HepG2 (cell line): ENCODE measurements around the gene CCDC183. TPM values are rescaled to one million over a fixed set of nuclear protein-coding genes. Genes with fewer than 3 reads are reported as not detected.

Experiments
- EEA1 ChIP-seq: sonication (generic); formaldehyde crosslinking; IDR thresholded peaks from 2 replicates; pipeline ENCODE4 v1.5.1; 2020; ENCODE audit warnings: mild to moderate bottlenecking, missing genetic modification reagents, borderline replicate concordance
- HINFP ChIP-seq: sonication (generic); formaldehyde crosslinking; IDR thresholded peaks from 2 replicates; pipeline ENCODE4 v1.4.0; 2020; ENCODE audit warnings: low read depth, mild to moderate bottlenecking, missing genetic modification reagents
- IRF2 ChIP-seq: IDR thresholded peaks from 2 replicates; pipeline ENCODE4 v1.6.1; 2018; ENCODE audit warnings: missing genetic modification reagents, missing compliant biosample characterization
- NONO ChIP-seq, 2 experiments: fragments of 450-650 bp in 1 of 2; sonication (generic) in 1 of 2; formaldehyde crosslinking in 1 of 2; IDR thresholded peaks in 1 of 2; conservative IDR thresholded peaks in 1 of 2; 2 replicates each; pipeline versions ENCODE4 v1.6.1 to v1.8.0; 2017 to 2022; ENCODE audit warnings: mild to moderate bottlenecking in 1 of 2, missing genetic modification reagents in 1 of 2, moderate library complexity in 1 of 2
- POLR2AphosphoS5 ChIP-seq: IDR thresholded peaks from 2 replicates; pipeline ENCODE4 v1.6.1; 2012; ENCODE audit warnings: low read depth, low read length
- SPEN ChIP-seq: sonication (generic); formaldehyde crosslinking; IDR thresholded peaks from 2 replicates; pipeline ENCODE4 v1.5.1; 2020; ENCODE audit warnings: low read depth, mild to moderate bottlenecking, missing genetic modification reagents
- ZFP41 ChIP-seq: sonication (generic); formaldehyde crosslinking; IDR thresholded peaks from 2 replicates; pipeline ENCODE4 v1.4.0; 2020; ENCODE audit warnings: mild to moderate bottlenecking, missing genetic modification reagents, borderline replicate concordance
- ZHX2 ChIP-seq, 2 experiments: sonication (generic) in 1 of 2; formaldehyde crosslinking in 1 of 2; IDR thresholded peaks; 2 replicates each; pipeline versions ENCODE4 v1.6.1 to v1.9.0; 2014 to 2022; ENCODE audit warnings: antibody characterized with exemption in 1 of 2, borderline replicate concordance in 1 of 2, inconsistent platforms in 1 of 2, low read depth in 1 of 2, missing genetic modification reagents in 1 of 2
- ZNF557 ChIP-seq: sonication (generic); formaldehyde crosslinking; IDR thresholded peaks from 2 replicates; pipeline ENCODE4 v1.4.0; 2020; ENCODE audit warnings: missing genetic modification reagents
- ZNF577 ChIP-seq: sonication (generic); formaldehyde crosslinking; IDR thresholded peaks from 2 replicates; pipeline ENCODE4 v1.4.0; 2020; ENCODE audit warnings: mild to moderate bottlenecking, low read depth, missing genetic modification reagents, borderline replicate concordance
- ZNF607 ChIP-seq: sonication (generic); formaldehyde crosslinking; IDR thresholded peaks from 2 replicates; pipeline ENCODE4 v1.5.1; 2020; ENCODE audit warnings: missing genetic modification reagents, mild to moderate bottlenecking, borderline replicate concordance
- ZNF747 ChIP-seq: sonication (generic); formaldehyde crosslinking; IDR thresholded peaks from 2 replicates; pipeline ENCODE4 v1.8.1; 2023; ENCODE audit warnings: missing genetic modification reagents, mild to moderate bottlenecking, borderline replicate concordance
- ZSCAN20 ChIP-seq: sonication (generic); formaldehyde crosslinking; IDR thresholded peaks from 2 replicates; pipeline ENCODE4 v1.4.0; 2020; ENCODE audit warnings: missing genetic modification reagents, mild to moderate bottlenecking, borderline replicate concordance
- polyA plus RNA-seq, 8 experiments: library from polyadenylated mRNA; depleted of rRNA in 3 of 8; stranded (reverse) in 7 of 8; unstranded in 1 of 8; fragments of >200 nt; fragmentation: Illumina TruSeq in 4 of 8; extraction: Trizol in 4 of 8; gene quantifications; 2 replicates each; pipeline versions ENCODE4 v1.2.1 to v1.2.3, GENCODE V29; 2011 to 2016; ENCODE audit warnings: low read depth in 4 of 8, missing spikeins in 1 of 8, mixed read lengths in 1 of 8; ENCODE audit not compliant: insufficient read depth in 1 of 8
- total RNA-seq, 5 experiments: library from RNA; depleted of rRNA; stranded (reverse); fragments of >200 nt; fragmentation: Illumina TruSeq; extraction: Trizol; gene quantifications; 2 replicates each; pipeline ENCODE4 v1.2.3, GENCODE V29; 2016; ENCODE audit warnings: low read depth in 1 of 5
- TF ChIP-seq, protein P1 (sequence below): sonication (generic); formaldehyde crosslinking; IDR thresholded peaks from 2 replicates; pipeline ENCODE4 v1.4.0; 2020; ENCODE audit warnings: missing genetic modification reagents; ENCODE audit errors: not compliant biosample characterization
- TF ChIP-seq, protein P2 (sequence below): sonication (generic); formaldehyde crosslinking; IDR thresholded peaks from 2 replicates; pipeline ENCODE4 v1.8.0; 2022; ENCODE audit warnings: mild to moderate bottlenecking, missing genetic modification reagents

Gene CCDC183
- total and polyA plus RNA-seq, 2 of the 13 experiments (the other 11 are each of a cell fraction or from before 2014, with no cell fraction given), result 5.0 to 66.4 TPM

DNA sequence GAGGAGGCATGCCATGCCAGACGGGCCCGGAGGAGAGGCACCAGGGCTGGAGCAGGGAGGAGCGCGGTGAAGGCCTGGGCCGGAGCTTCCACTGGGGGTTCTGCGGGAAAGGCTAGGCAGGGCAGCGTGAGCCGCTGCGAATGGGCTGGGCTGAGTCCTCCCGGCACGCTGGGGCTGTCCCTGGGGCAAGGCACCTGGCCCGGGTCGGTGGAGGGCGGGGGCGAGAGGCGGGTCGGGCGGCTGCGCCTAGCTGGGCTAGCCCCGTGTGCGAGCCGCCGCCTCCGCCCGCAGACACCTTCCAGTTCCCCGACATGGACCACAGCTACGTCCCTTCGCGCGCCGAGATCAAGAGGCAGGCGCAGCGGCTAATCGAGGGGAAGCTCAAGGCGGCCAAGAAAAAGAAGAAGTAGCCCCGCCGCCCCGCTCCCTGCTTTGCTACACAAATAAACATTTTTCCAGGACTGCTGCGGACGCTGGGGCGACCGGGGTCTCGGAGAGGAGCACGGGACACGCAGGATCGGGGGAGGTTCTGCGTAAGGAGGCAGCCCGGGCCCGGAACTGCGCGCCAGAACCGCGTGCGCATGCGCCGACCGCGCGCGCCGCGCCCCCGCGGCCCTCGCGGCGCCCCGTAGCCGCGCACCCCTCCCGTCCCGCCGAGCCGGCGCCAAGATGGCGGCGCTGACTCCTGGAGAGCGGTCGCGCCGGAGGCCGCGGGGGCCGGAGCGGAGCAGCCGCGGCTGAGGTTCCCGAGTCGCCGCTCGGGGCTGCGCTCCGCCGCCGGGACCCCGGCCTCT is 11.3 kb downstream of the CCDC183 start, which contains the start of gene RABL6 (continued):
- TF ChIP-seq, protein P1, sequence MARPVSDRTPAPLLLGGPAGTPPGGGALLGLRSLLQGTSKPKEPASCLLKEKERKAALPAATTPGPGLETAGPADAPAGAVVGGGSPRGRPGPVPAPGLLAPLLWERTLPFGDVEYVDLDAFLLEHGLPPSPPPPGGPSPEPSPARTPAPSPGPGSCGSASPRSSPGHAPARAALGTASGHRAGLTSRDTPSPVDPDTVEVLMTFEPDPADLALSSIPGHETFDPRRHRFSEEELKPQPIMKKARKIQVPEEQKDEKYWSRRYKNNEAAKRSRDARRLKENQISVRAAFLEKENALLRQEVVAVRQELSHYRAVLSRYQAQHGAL (CRISPR knock-in tag), result no peak
- TF ChIP-seq ZNF577 (CRISPR knock-in tag), result no peak
- 0 out of 2 replicates have a peak, but pooled peaks have one; percentile 40 for TF ChIP-seq IRF2 (CRISPR knock-in tag)
- no peak for TF ChIP-seq EEA1 (CRISPR knock-in tag)
- TF ChIP-seq, protein P2, sequence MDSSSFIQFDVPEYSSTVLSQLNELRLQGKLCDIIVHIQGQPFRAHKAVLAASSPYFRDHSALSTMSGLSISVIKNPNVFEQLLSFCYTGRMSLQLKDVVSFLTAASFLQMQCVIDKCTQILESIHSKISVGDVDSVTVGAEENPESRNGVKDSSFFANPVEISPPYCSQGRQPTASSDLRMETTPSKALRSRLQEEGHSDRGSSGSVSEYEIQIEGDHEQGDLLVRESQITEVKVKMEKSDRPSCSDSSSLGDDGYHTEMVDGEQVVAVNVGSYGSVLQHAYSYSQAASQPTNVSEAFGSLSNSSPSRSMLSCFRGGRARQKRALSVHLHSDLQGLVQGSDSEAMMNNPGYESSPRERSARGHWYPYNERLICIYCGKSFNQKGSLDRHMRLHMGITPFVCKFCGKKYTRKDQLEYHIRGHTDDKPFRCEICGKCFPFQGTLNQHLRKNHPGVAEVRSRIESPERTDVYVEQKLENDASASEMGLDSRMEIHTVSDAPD (CRISPR knock-in tag), result no peak
- no peak for TF ChIP-seq ZFP41 (CRISPR knock-in tag)
- peak; percentile 66 for TF ChIP-seq POLR2AphosphoS5
- TF ChIP-seq ZNF557, result 0 out of 2 replicates have a peak, but pooled peaks have one; percentile 15
- no peak for TF ChIP-seq NONO (IDR thresholded peaks at IDR 0.05)
- TF ChIP-seq NONO (CRISPR knock-in tag; conservative IDR thresholded peaks at IDR 0.05), result peak; percentile 59; the same call in 1 of the 2 replicates
- no peak; the same call in 1 of the 2 replicates for TF ChIP-seq ZHX2 (IDR thresholded peaks at IDR 0.05; ENCODE audit: low read depth)
- TF ChIP-seq ZHX2 (CRISPR knock-in tag; IDR thresholded peaks at IDR 0.05; ENCODE audit: borderline replicate concordance), result no peak
- TF ChIP-seq ZNF747 (CRISPR knock-in tag), result peak; percentile 83
- no peak for TF ChIP-seq ZSCAN20
- no peak for TF ChIP-seq HINFP (CRISPR knock-in tag)
- no peak for TF ChIP-seq ZNF607 (CRISPR knock-in tag)
- TF ChIP-seq SPEN (CRISPR knock-in tag), result peak; percentile 32; the same call in 1 of the 2 replicates
